DMS114 treated with DMSO at 0.1 percent for 48 hours (cell line): Measurements from ENCODE around the gene MED23.

Experiments used
- DNase-seq: peaks from one replicate; lab custom pipeline; 2025; ENCODE audit not compliant: unreplicated experiment; lab: John Stamatoyannopoulos, UW

MED23 gene

GRCh38 chr6:131640576-131640975 lies 12.5 kb upstream of the MED23 start:
- no peak for DNase-seq

- DNase-seq = no peak
These were observed 12.1 kb upstream of the MED23 start for GRCh38 chr6:131640100-131640499.

GRCh38 chr6:131638013-131638412 lies 10.0 kb upstream of the MED23 start:
- DNase-seq = no peak

- DNase-seq = no peak
These were observed 9.1 kb upstream of the MED23 start, which contains the start of gene ENPP3 for GRCh38 chr6:131636880-131637792. Gene ENPP3 (plus strand): TSS chr6:131637302. CDS start chr6:131637385, 83 bp downstream.

GRCh38 chr6:131635384-131636340 lies 7.6 kb upstream of the MED23 start:
- no peak for DNase-seq

- no peak for DNase-seq
These were observed 3.7 kb upstream of the MED23 start for GRCh38 chr6:131631625-131632289.

- DNase-seq = no peak
These were observed 1.6 kb upstream of the MED23 start for GRCh38 chr6:131629651-131630050.

- no peak for DNase-seq
These were observed 684 bp upstream of the MED23 start for GRCh38 chr6:131628726-131629125.

- no peak for DNase-seq
These were observed 12.8 kb downstream of the MED23 start for GRCh38 chr6:131615275-131615674.

GRCh38 chr6:131613296-131613925 lies 14.6 kb downstream of the MED23 start:
- no peak for DNase-seq

- DNase-seq = no peak
These were observed 25.2 kb downstream of the MED23 start for GRCh38 chr6:131602781-131603312.

- no peak for DNase-seq
These were observed 27.3 kb downstream of the MED23 start for GRCh38 chr6:131600716-131601115.

GRCh38 chr6:131597446-131597845 lies 30.6 kb downstream of the MED23 start:
- DNase-seq = peak; percentile 0

- no peak for DNase-seq
These were observed 34.0 kb downstream of the MED23 start for GRCh38 chr6:131594074-131594473.

- no peak for DNase-seq
These were observed 35.1 kb downstream of the MED23 start for GRCh38 chr6:131592935-131593334.

- DNase-seq = no peak
These were observed 39.4 kb downstream of the MED23 start for GRCh38 chr6:131588643-131589042.

GRCh38 chr6:131587909-131588308 lies 40.1 kb downstream of the MED23 start:
- DNase-seq = no peak

GRCh38 chr6:131586543-131586942 lies 41.5 kb downstream of the MED23 start:
- no peak for DNase-seq

- no peak for DNase-seq
These were observed 46.5 kb downstream of the MED23 start for GRCh38 chr6:131581523-131581922.

- DNase-seq = no peak
These were observed 52.1 kb downstream of the MED23 start for GRCh38 chr6:131575834-131576478.
